GM19238 (cell line): Measurements from ENCODE around the gene PLA2G6.

Experiments
- DNase-seq: peaks from one replicate; pipeline ENCODE4 v3.0.0; 2011; ENCODE audit warnings: low spot score; ENCODE audit not compliant: insufficient read length

Gene PLA2G6

GRCh38 chr22:38214302-38215056, 32.8 kb upstream of the PLA2G6 start:
- no peak for DNase-seq

GRCh38 chr22:38213990-38214301, 32.3 kb upstream of the PLA2G6 start:
- no peak for DNase-seq

GRCh38 chr22:38213319-38213989, 31.8 kb upstream of the PLA2G6 start:
- DNase-seq: no peak

- DNase-seq: no peak
Measured at GRCh38 chr22:38212442-38212841, 30.8 kb upstream of the PLA2G6 start.

GRCh38 chr22:38211556-38211955, 29.9 kb upstream of the PLA2G6 start:
- no peak for DNase-seq

- DNase-seq: no peak
Measured at GRCh38 chr22:38208551-38208968, 26.9 kb upstream of the PLA2G6 start.

- DNase-seq: no peak
Measured at GRCh38 chr22:38207898-38208432, 26.3 kb upstream of the PLA2G6 start.

GRCh38 chr22:38205261-38206128, 23.9 kb upstream of the PLA2G6 start:
- DNase-seq: no peak

- peak; percentile 62 for DNase-seq
Measured at GRCh38 chr22:38204784-38205183, 23.2 kb upstream of the PLA2G6 start.

- no peak for DNase-seq
Measured at GRCh38 chr22:38203855-38204514, 22.4 kb upstream of the PLA2G6 start.

GRCh38 chr22:38203090-38203810, 21.6 kb upstream of the PLA2G6 start:
- DNase-seq: no peak

- no peak for DNase-seq
Measured at GRCh38 chr22:38202437-38203089, 20.9 kb upstream of the PLA2G6 start.

GRCh38 chr22:38201711-38202436, 20.2 kb upstream of the PLA2G6 start, which contains the start of gene MAFF:
TSS of gene MAFF (plus strand) at chr22:38201994. CDS start at chr22:38213854, 11,860 bp downstream.
- DNase-seq: peak; percentile 88

GRCh38 chr22:38201371-38201710, 19.7 kb upstream of the PLA2G6 start:
- no peak for DNase-seq

GRCh38 chr22:38199826-38200559, 18.4 kb upstream of the PLA2G6 start:
- DNase-seq: no peak

- no peak for DNase-seq
Measured at GRCh38 chr22:38196791-38197419, 15.3 kb upstream of the PLA2G6 start.

GRCh38 chr22:38193580-38193979, 11.9 kb upstream of the PLA2G6 start:
- DNase-seq: no peak

GRCh38 chr22:38192475-38192863, 10.8 kb upstream of the PLA2G6 start:
- DNase-seq: no peak
